Measurements from ENCODE around the gene CCBE1. TPM values are rescaled to one million over a fixed set of nuclear protein-coding genes. Genes with fewer than 3 reads are reported as not detected.

CCBE1 gene
- total and polyA plus RNA-seq, 10 donors, result 0.06 to 0.93 (median 0.23) TPM

GRCh38 chr18:59477849-59478248 lies 219.4 kb downstream of the CCBE1 start:
- DNase-seq, result no peak
- Histone ChIP-seq H3K27me3 (replicated peaks in 1 of 7) (peaks cover 0 to 14% (median 0%) of the 10 kb centered on the region in 7 donors), H3K9me3 (no peaks in the 10 kb centered on the region), H3K4me3 (no peak overlapping the region), H3K4me1 (no peaks in the 10 kb centered on the region), H3K27ac (no peak overlapping the region), H3K36me3 (no peaks in the 10 kb centered on the region)
- TF ChIP-seq POLR2A (IDR thresholded peaks at IDR 0.05), result no peak
- intact Hi-C loops (cut with DNase I; ENCODE audit: low total_unique reads), result no loop called here
- WGBS, 5 donors, result 66 to 85% (median 74%) methylated on average over 2 of the region's 2 CpGs

GRCh38 chr18:59470561-59471121 lies 226.6 kb downstream of the CCBE1 start:
- 73 to 84% (median 77%) methylated on average over 7 to 8 of the region's 8 CpGs for WGBS, 5 donors
- Histone ChIP-seq H3K4me1 (no peaks in the 10 kb centered on the region), H3K36me3 (no peaks in the 10 kb centered on the region), H3K27ac (no peak overlapping the region), H3K27me3 (replicated peaks in 1 of 7) (peaks cover 0 to 9% (median 0%) of the 10 kb centered on the region in 7 donors), H3K9me3 (no peaks in the 10 kb centered on the region), H3K4me3 (no peak overlapping the region)
- TF ChIP-seq POLR2A (IDR thresholded peaks at IDR 0.05) (no peak), CTCF (IDR thresholded peaks at IDR 0.05 in 8 of 11, conservative IDR thresholded peaks at IDR 0.05 in 3 of 11) (no peak), POLR2AphosphoS5 (IDR thresholded peaks at IDR 0.05) (no peak)
- no peak for DNase-seq
- intact Hi-C loops (cut with DNase I; ENCODE audit: low total_unique reads), result no loop called here

GRCh38 chr18:59469463-59470180 lies 227.6 kb downstream of the CCBE1 start:
- no peaks in the 10 kb centered on the region for H3K36me3 ChIP-seq
- 82 to 84% (median 84%) methylated on average over 15 of the region's 15 CpGs for WGBS, 5 donors
- no peak overlapping the region for H3K27ac ChIP-seq
- H3K9me3 ChIP-seq, result no peaks in the 10 kb centered on the region
- intact Hi-C loops (cut with DNase I; ENCODE audit: low total_unique reads), result no loop called here
- peaks cover 0 to 5% (median 0%) of the 10 kb centered on the region in 7 donors for H3K27me3 ChIP-seq (replicated peaks in 1 of 7)
- TF ChIP-seq POLR2AphosphoS5 (IDR thresholded peaks at IDR 0.05) (no peak), POLR2A (IDR thresholded peaks at IDR 0.05) (no peak), CTCF (IDR thresholded peaks at IDR 0.05 in 8 of 11, conservative IDR thresholded peaks at IDR 0.05 in 3 of 11) (no peak)
- no peaks in the 10 kb centered on the region for H3K4me1 ChIP-seq
- DNase-seq, result no peak
- H3K4me3 ChIP-seq, result no peak overlapping the region

- Histone ChIP-seq H3K27me3 (replicated peaks in 1 of 7) (peaks cover 0 to 6% (median 0%) of the 10 kb centered on the region in 7 donors), H3K4me1 (no peaks in the 10 kb centered on the region), H3K4me3 (no peak overlapping the region), H3K9me3 (no peaks in the 10 kb centered on the region), H3K27ac (no peak overlapping the region), H3K36me3 (no peaks in the 10 kb centered on the region)
- no peak for DNase-seq
- TF ChIP-seq POLR2AphosphoS5 (IDR thresholded peaks at IDR 0.05) (no peak), CTCF (IDR thresholded peaks at IDR 0.05 in 8 of 11, conservative IDR thresholded peaks at IDR 0.05 in 3 of 11) (no peak), POLR2A (IDR thresholded peaks at IDR 0.05) (no peak)
- WGBS, 5 donors, result 50 to 61% (median 56%) methylated on average over 4 of the region's 4 CpGs
- intact Hi-C loops (cut with DNase I; ENCODE audit: low total_unique reads), result no loop called here
These were observed 228.4 kb downstream of the CCBE1 start for GRCh38 chr18:59468821-59469220.
